Liver (tissue), 9 donors: ENCODE measurements around the gene KNCN. TPM values are rescaled to one million over a fixed set of nuclear protein-coding genes. Genes with fewer than 3 reads are reported as not detected.

Source experiments
- DNase-seq: peaks from one replicate; pipeline ENCODE4 v3.0.0-alpha.2; 2017; ENCODE audit warnings: low spot score
- H3K27ac ChIP-seq, 2 donors: one replicate each; pipeline ENCODE4 v1.7.0; 2013; ENCODE audit warnings: inconsistent platforms in 2 of 2, low read length in 2 of 2, control low read depth in 1 of 2, low read depth in 1 of 2, mild to moderate bottlenecking in 1 of 2
- H3K27me3 ChIP-seq, 4 donors: one replicate each; pipeline versions ENCODE4 v1.6.1 to v1.7.0; 2013; ENCODE audit warnings: low read length in 3 of 4, inconsistent platforms in 1 of 4, mild to moderate bottlenecking in 1 of 4, moderate library complexity in 1 of 4; ENCODE audit not compliant: control insufficient read depth in 4 of 4, insufficient read depth in 4 of 4
- H3K36me3 ChIP-seq, 4 donors: one replicate each; pipeline versions ENCODE4 v1.6.1 to v1.7.0; 2013; ENCODE audit warnings: low read length in 3 of 4, mild to moderate bottlenecking in 3 of 4, low read depth in 1 of 4, moderate library complexity in 1 of 4; ENCODE audit not compliant: control insufficient read depth in 4 of 4, insufficient read depth in 3 of 4
- H3K4me1 ChIP-seq, 4 donors: one replicate each; pipeline versions ENCODE4 v1.6.1 to v1.7.0; 2013; ENCODE audit warnings: low read length in 3 of 4, mild to moderate bottlenecking in 3 of 4, moderate library complexity in 1 of 4; ENCODE audit not compliant: control insufficient read depth in 4 of 4, insufficient read depth in 4 of 4
- H3K4me3 ChIP-seq, 3 donors: one replicate each; pipeline versions ENCODE4 v1.6.1 to v1.7.0; 2013; ENCODE audit warnings: low read length in 3 of 3, control low read depth in 1 of 3, low read depth in 1 of 3, mild to moderate bottlenecking in 1 of 3
- H3K9ac ChIP-seq, 2 donors: one replicate each; pipeline ENCODE4 v1.7.0; 2013; ENCODE audit warnings: low read length in 2 of 2, mild to moderate bottlenecking in 2 of 2, moderate library complexity in 2 of 2, control low read depth in 1 of 2, low read depth in 1 of 2
- H3K9me3 ChIP-seq, 4 donors: one replicate each; pipeline versions ENCODE4 v1.6.1 to v1.7.0; 2013; ENCODE audit warnings: low read length in 3 of 4; ENCODE audit not compliant: control insufficient read depth in 4 of 4
- ATF3 ChIP-seq: IDR thresholded peaks from 2 replicates; pipeline ENCODE4 v1.6.1; 2016; ENCODE audit warnings: antibody characterized with exemption
- CTCF ChIP-seq: fragments of 150-350 bp; IDR thresholded peaks from 2 replicates; pipeline ENCODE4 v1.5.1; 2017; ENCODE audit warnings: improper control_type of control experiment, low read depth, low read length; ENCODE audit not compliant: missing input control
- EGR1 ChIP-seq, 2 donors: IDR thresholded peaks; 2 replicates each; pipeline ENCODE4 v1.6.1; 2016 to 2018; ENCODE audit warnings: antibody characterized with exemption in 2 of 2, low read depth in 2 of 2
- FOXA1 ChIP-seq: IDR thresholded peaks from 2 replicates; pipeline ENCODE4 v1.6.1; 2016; ENCODE audit warnings: antibody characterized with exemption
- FOXA2 ChIP-seq: IDR thresholded peaks from 2 replicates; pipeline ENCODE4 v1.6.1; 2016; ENCODE audit warnings: antibody characterized with exemption
- GABPA ChIP-seq, 2 donors: IDR thresholded peaks in 1 of 2; conservative IDR thresholded peaks in 1 of 2; 2 replicates each; pipeline ENCODE4 v1.6.1; 2016; ENCODE audit warnings: antibody characterized with exemption in 2 of 2, mild to moderate bottlenecking in 1 of 2, moderate library complexity in 1 of 2
- HNF4A ChIP-seq, 2 donors: conservative IDR thresholded peaks; 2 replicates each; pipeline ENCODE4 v1.6.1; 2016; ENCODE audit warnings: antibody characterized with exemption in 2 of 2, mild to moderate bottlenecking in 2 of 2
- HNF4G ChIP-seq: IDR thresholded peaks from 2 replicates; pipeline ENCODE4 v1.6.1; 2016; ENCODE audit warnings: antibody characterized with exemption
- JUND ChIP-seq, 2 donors: IDR thresholded peaks; 2 replicates each; pipeline ENCODE4 v1.6.1; 2016; ENCODE audit warnings: antibody characterized with exemption in 2 of 2
- MAX ChIP-seq: IDR thresholded peaks from 2 replicates; pipeline ENCODE4 v1.6.1; 2016; ENCODE audit warnings: antibody characterized with exemption
- NR2F2 ChIP-seq: IDR thresholded peaks from 2 replicates; pipeline ENCODE4 v1.6.1; 2016; ENCODE audit warnings: antibody characterized with exemption
- RAD21 ChIP-seq, 2 donors: IDR thresholded peaks; 2 replicates each; pipeline ENCODE4 v1.6.1; 2016; ENCODE audit warnings: antibody characterized with exemption in 2 of 2, mild to moderate bottlenecking in 2 of 2
- REST ChIP-seq: IDR thresholded peaks from 2 replicates; pipeline ENCODE4 v1.6.1; 2016; ENCODE audit warnings: antibody characterized with exemption, mild to moderate bottlenecking
- RXRA ChIP-seq, 2 donors: IDR thresholded peaks; 2 replicates each; pipeline ENCODE4 v1.6.1; 2017 to 2018; ENCODE audit warnings: antibody characterized with exemption in 2 of 2, mild to moderate bottlenecking in 1 of 2
- TAF1 ChIP-seq: conservative IDR thresholded peaks from 2 replicates; pipeline ENCODE4 v1.6.1; 2016; ENCODE audit warnings: antibody characterized with exemption, mild to moderate bottlenecking
- YY1 ChIP-seq: IDR thresholded peaks from 2 replicates; pipeline ENCODE4 v1.6.1; 2016; ENCODE audit warnings: antibody characterized with exemption, mild to moderate bottlenecking
- ZBTB33 ChIP-seq: IDR thresholded peaks from 2 replicates; pipeline ENCODE4 v1.6.1; 2016; ENCODE audit warnings: antibody characterized with exemption
- WGBS: extraction: QIAGEN DNeasy Blood & Tissue Kit; methylation state at CpG from one replicate; pipeline ENCODE4 v1.1.7; 2013; 5-methylcytosine and 5-hydroxymethylcytosine counted together
- polyA plus RNA-seq, 2 donors: library from polyadenylated mRNA; stranded (reverse) in 1 of 2; unstranded in 1 of 2; fragments of 200-250 nt in 1 of 2; fragments of >200 nt in 1 of 2; fragmentation: Nextera tagmentation in 1 of 2; extraction: Ambion mirVana in 1 of 2; gene quantifications; one replicate each; pipeline versions ENCODE4 v1.2.1 to v1.2.3, GENCODE V29; 2013 to 2015
- total RNA-seq, 2 donors: library from RNA; depleted of rRNA; stranded (reverse); fragments of >200 nt; gene quantifications; one replicate each; pipeline ENCODE4 v1.2.3, GENCODE V29; 2014
- donor health status: healthy.
- donor health status: healthy.
- donor health status: healthy.
- donor health status: healthy.
- donor health status: healthy.

Gene KNCN
- total and polyA plus RNA-seq, 4 donors = not detected

DNA sequence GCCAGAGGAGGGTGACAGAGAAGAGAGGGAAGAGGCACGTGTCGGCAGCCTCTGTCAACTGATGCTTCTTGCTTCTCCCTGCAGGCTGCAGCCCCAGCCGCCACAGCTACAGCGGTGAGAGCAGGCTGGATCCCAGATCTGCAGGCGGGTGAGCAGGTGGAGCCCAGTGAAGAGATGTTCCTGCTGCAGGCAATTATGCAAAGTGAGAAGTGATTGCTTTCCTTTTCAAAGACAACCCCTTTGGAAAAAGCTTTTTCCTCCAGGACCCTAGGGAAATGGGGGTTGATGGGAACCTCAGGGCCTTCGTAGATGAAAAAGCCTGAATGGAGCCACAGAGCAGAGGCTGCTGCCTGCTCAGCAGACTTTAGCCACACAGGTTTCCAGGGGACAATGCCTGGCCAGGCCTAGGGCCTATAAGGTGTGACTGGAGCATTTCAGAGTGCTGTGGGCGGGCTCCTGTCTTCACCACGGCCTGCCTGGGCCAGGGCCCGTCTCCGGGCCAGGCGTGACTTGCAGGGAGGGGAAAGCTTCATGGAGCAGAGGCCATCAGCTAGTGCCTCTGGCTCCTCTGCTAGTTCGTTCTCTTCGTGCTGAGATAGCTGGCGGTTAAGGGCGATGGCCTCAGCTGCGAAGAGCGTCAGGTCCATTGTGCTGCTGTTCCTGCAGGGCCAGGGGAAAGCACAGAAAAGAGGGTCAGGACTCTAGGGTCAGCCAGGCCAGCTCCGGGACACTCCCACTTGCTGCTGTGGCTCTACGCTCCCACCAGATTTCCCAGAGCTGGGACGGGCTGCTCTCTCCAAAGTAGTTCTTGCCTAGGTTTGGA, 6.9 kb upstream of the KNCN start:
- no peaks in the 10 kb centered on the region for H3K4me1 ChIP-seq
- H3K27me3 ChIP-seq = no peaks in the 10 kb centered on the region
- no peak overlapping the region for H3K27ac ChIP-seq
- 88% methylated on average over 20 of the region's 20 CpGs for WGBS
- no peak for DNase-seq
- H3K9me3 ChIP-seq = no peaks in the 10 kb centered on the region
- peaks cover 0 to 55% (median 23%) of the 10 kb centered on the region in 4 donors for H3K36me3 ChIP-seq
- H3K4me3 ChIP-seq = no peak overlapping the region
- TF ChIP-seq FOXA2 (no peak), RXRA (IDR thresholded peaks at IDR 0.05) (no peak), TAF1 (no peak), EGR1 (IDR thresholded peaks at IDR 0.05; ENCODE audit: low read depth in 2 of 2) (no peak), HNF4G (no peak), NR2F2 (no peak), FOXA1 (no peak), HNF4A (conservative IDR thresholded peaks at IDR 0.05) (no peak), CTCF (no peak), ZBTB33 (no peak), REST (no peak), JUND (IDR thresholded peaks at IDR 0.05) (no peak), MAX (no peak), YY1 (no peak), ATF3 (no peak), GABPA (IDR thresholded peaks at IDR 0.05 in 1 of 2, conservative IDR thresholded peaks at IDR 0.05 in 1 of 2) (no peak), RAD21 (IDR thresholded peaks at IDR 0.05) (no peak)
- H3K9ac ChIP-seq = no peak overlapping the region
